NCI-H460 (cell line): Measurements from ENCODE around the gene BTBD19. TPM values are rescaled to one million over a fixed set of nuclear protein-coding genes. Genes with fewer than 3 reads are reported as not detected.

Experiments
- DNase-seq: peaks from one replicate; pipeline ENCODE4 v3.0.0-alpha.2; 2016; ENCODE audit warnings: low read depth; ENCODE audit errors: extremely low read depth
- small RNA-seq, 2 experiments: library from RNA; depleted of rRNA; stranded (forward); fragments of <200 nt; gene quantifications; one replicate each; pipeline ENCODE3, GENCODE V24; 2014
- total RNA-seq: library from RNA; depleted of rRNA; stranded (reverse); fragments of >200 nt; shearing (Covaris generic); gene quantifications from 2 replicates; pipeline ENCODE4 v1.2.3, GENCODE V29; 2014; rRNA removed

The BTBD19 gene
- total RNA-seq, 1 experiment from 2014 or later: 1.5 TPM

GRCh38 chr1:44851308-44851707 is 43.0 kb downstream of the BTBD19 start:
- no peak for DNase-seq

GRCh38 chr1:44853201-44853600 is 44.9 kb downstream of the BTBD19 start:
- DNase-seq: no peak

GRCh38 chr1:44854970-44855369 is 46.6 kb downstream of the BTBD19 start:
- DNase-seq: no peak

GRCh38 chr1:44855742-44856141 is 47.4 kb downstream of the BTBD19 start:
- DNase-seq: no peak

- DNase-seq: no peak
These were observed 49.1 kb downstream of the BTBD19 start for GRCh38 chr1:44857446-44857845.

- no peak for DNase-seq
These were observed 52.0 kb downstream of the BTBD19 start for GRCh38 chr1:44860331-44860730.

- no peak for DNase-seq
These were observed 52.6 kb downstream of the BTBD19 start for GRCh38 chr1:44860891-44861425.

- no peak for DNase-seq
These were observed 54.6 kb downstream of the BTBD19 start for GRCh38 chr1:44862829-44863401.

Small RNAs within 50 kb of the gene (small RNA-seq; reads per million reads assigned to genes)
- gene AL136380.1 (0 reads per million in 2 experiments), gene SNORD38A (16.0 to 143 reads per million in 2 experiments), gene SNORD38B (0 reads per million in 2 experiments), gene SNORD46 (436 to 1,994 reads per million in 2 experiments), gene SNORD55 (0 reads per million in 2 experiments)

Other genes starting within 250 kb of the BTBD19 start
- gene TMEM53, start 134.0 kb upstream of the BTBD19 start, total RNA-seq: 2.3 and 4.5 TPM in 2 replicates
- gene ARMH1, start 133.8 kb upstream of the BTBD19 start, total RNA-seq: 0.62 TPM in 1 of 2 replicates, not detected in the other
- not detected in 2 replicates for gene RNU5D-1, start 77.4 kb upstream of the BTBD19 start, total RNA-seq
- gene KIF2C, start 68.7 kb upstream of the BTBD19 start, total RNA-seq: 43.6 and 49.8 TPM in 2 replicates
- 2,929 and 2,948 TPM in 2 replicates for gene RPS8, start 33.0 kb upstream of the BTBD19 start, total RNA-seq
- not detected in 2 replicates for gene BEST4, start 20.4 kb upstream of the BTBD19 start, total RNA-seq
- gene PLK3, start 8.1 kb upstream of the BTBD19 start, total RNA-seq: 14.6 and 15.8 TPM in 2 replicates
- 0.25 TPM in 1 of 2 replicates, not detected in the other for gene DYNLT4, start 1.2 kb upstream of the BTBD19 start, total RNA-seq
- gene PTCH2, start 34.7 kb downstream of the BTBD19 start, total RNA-seq: 0.02 and 0.12 TPM in 2 replicates
- 22.8 and 23.0 TPM in 2 replicates for gene EIF2B3, start 178.1 kb downstream of the BTBD19 start, total RNA-seq
- gene HECTD3, start 202.8 kb downstream of the BTBD19 start, total RNA-seq: 13.5 and 13.6 TPM in 2 replicates
- 88.6 and 89.2 TPM in 2 replicates for gene UROD, start 203.7 kb downstream of the BTBD19 start, total RNA-seq